HepG2 (cell line): ENCODE data around the gene TRAPPC12. TPM values are rescaled to one million over a fixed set of nuclear protein-coding genes. Genes with fewer than 3 reads are reported as not detected.

ENCODE experiments used
- ATAC-seq: fragments of 200-7000 bp; cut with Tn5 transposase; 3 replicates; pipeline ENCODE4 v1.9.1; 2020; ENCODE audit warnings: mild to moderate bottlenecking, moderate library complexity
- BruUV-seq: library from RNA; stranded (reverse); fragments of 400-500 nt; replicated peaks from 2 replicates; lab custom pipeline; 2021; lab: Mats Ljungman, UMichigan
- CTCF ChIA-PET: fragments of 300-600 bp; formaldehyde crosslinking; extraction: SDS; loops from one replicate; lab custom pipeline; 2021; ENCODE audit warnings: low total read pairs, inconsistent platforms, low intra/inter-chr PET ratio; lab: Yijun Ruan, JAX
- POLR2A ChIA-PET: fragments of 350-600 bp; sonication (Branson Sonifier 250); formaldehyde crosslinking; loops from one replicate; lab custom pipeline; 2020; ENCODE audit warnings: antibody characterized with exemption, inconsistent platforms; lab: Yijun Ruan, JAX
- DNase-seq: peaks from one replicate; pipeline ENCODE4 v3.0.0-alpha.2; 2015; ENCODE audit warnings: low spot score
- FAIRE-seq: peaks from 3 replicates; lab custom pipeline; 2011; peaks lifted over from hg19 to GRCh38; lab: Jason Lieb, UNC
- H2AFZ ChIP-seq: one replicate; pipeline ENCODE4 v1.6.1; 2011; ENCODE audit warnings: low read length, inconsistent platforms
- H3K27ac ChIP-seq: fragments of 300-600 bp; 3 replicates; pipeline ENCODE4 v1.8.0; 2011; ENCODE audit warnings: mixed run types, mild to moderate bottlenecking, mixed read lengths, low read length, inconsistent platforms; ENCODE audit not compliant: insufficient read depth; ENCODE audit errors: extremely low read length
- H3K27me3 ChIP-seq, 2 experiments: fragments of 200-600 bp in 1 of 2; 2 replicates in 1 of 2; 3 replicates in 1 of 2; pipeline versions ENCODE4 v1.6.0 to v1.8.0; 2011; ENCODE audit warnings: low read length in 2 of 2, mild to moderate bottlenecking in 2 of 2, moderate library complexity in 2 of 2, inconsistent platforms in 1 of 2; ENCODE audit not compliant: insufficient read depth in 2 of 2, control insufficient read depth in 1 of 2
- H3K36me3 ChIP-seq, 2 experiments: fragments of 200-600 bp in 1 of 2; replicated peaks in 1 of 2; 2 replicates in 1 of 2; 3 replicates in 1 of 2; pipeline versions ENCODE4 v1.5.1 to v1.8.0; 2011; ENCODE audit warnings: low read length in 2 of 2, inconsistent platforms in 1 of 2; ENCODE audit not compliant: insufficient read depth in 2 of 2, control insufficient read depth in 1 of 2
- H3K4me1 ChIP-seq: 2 replicates; pipeline ENCODE4 v1.5.1; 2012; ENCODE audit warnings: low read length, inconsistent platforms; ENCODE audit not compliant: insufficient read depth
- H3K4me2 ChIP-seq: 2 replicates; pipeline ENCODE4 v1.6.0; 2011; ENCODE audit warnings: low read depth, low read length, inconsistent platforms
- H3K4me3 ChIP-seq, 3 experiments: fragments of 200-600 bp in 1 of 3; sonication (generic), shearing (Covaris generic) in 1 of 3; replicated peaks in 1 of 3; 2 replicates each; pipeline ENCODE4 v1.5.1; 2011 to 2016; ENCODE audit warnings: low read length in 3 of 3, inconsistent platforms in 2 of 3, low read depth in 2 of 3, mild to moderate bottlenecking in 2 of 3, control low read depth in 1 of 3, mixed read lengths in 1 of 3; ENCODE audit not compliant: insufficient read depth in 1 of 3
- H3K79me2 ChIP-seq: one replicate; pipeline ENCODE4 v1.6.1; 2011; ENCODE audit warnings: low read length, inconsistent platforms; ENCODE audit not compliant: insufficient read depth
- H3K9ac ChIP-seq: 2 replicates; pipeline ENCODE4 v1.6.0; 2011; ENCODE audit warnings: mild to moderate bottlenecking, low read depth, low read length, inconsistent platforms; ENCODE audit not compliant: insufficient read depth
- H3K9me3 ChIP-seq: 2 replicates; pipeline ENCODE4 v1.5.1; 2012; ENCODE audit warnings: mild to moderate bottlenecking, low read length
- H4K20me1 ChIP-seq: 2 replicates; pipeline ENCODE4 v1.6.0; 2011; ENCODE audit warnings: inconsistent platforms, mild to moderate bottlenecking, low read length, moderate library complexity; ENCODE audit not compliant: insufficient read depth
- FLYWCH1 ChIP-seq: sonication (generic); formaldehyde crosslinking; IDR thresholded peaks from 2 replicates; pipeline ENCODE4 v1.8.1; 2023; ENCODE audit warnings: mild to moderate bottlenecking, missing genetic modification reagents
- HMG20A ChIP-seq: IDR thresholded peaks from 2 replicates; pipeline ENCODE4 v1.6.1; 2016; ENCODE audit warnings: borderline replicate concordance
- ISL2 ChIP-seq: sonication (generic); formaldehyde crosslinking; IDR thresholded peaks from 2 replicates; pipeline ENCODE4 v1.5.0; 2020; ENCODE audit warnings: missing genetic modification reagents
- SNAPC2 ChIP-seq: sonication (generic); formaldehyde crosslinking; IDR thresholded peaks from 2 replicates; pipeline ENCODE4 v1.8.1; 2022; ENCODE audit warnings: mild to moderate bottlenecking, missing genetic modification reagents
- TAF15 ChIP-seq: fragments of 200-400 bp; formaldehyde crosslinking; IDR thresholded peaks from one replicate; pipeline ENCODE4 v1.6.1; 2018; ENCODE audit warnings: mild to moderate bottlenecking, low read depth, low read length; ENCODE audit not compliant: poor library complexity, severe bottlenecking
- TOPORS ChIP-seq: sonication (generic); formaldehyde crosslinking; IDR thresholded peaks from 2 replicates; pipeline ENCODE4 v1.8.0; 2023; ENCODE audit warnings: mild to moderate bottlenecking, missing genetic modification reagents
- ZBTB21 ChIP-seq: sonication (generic); formaldehyde crosslinking; IDR thresholded peaks from 2 replicates; pipeline ENCODE4 v1.4.0; 2020; ENCODE audit warnings: missing genetic modification reagents
- ZEB1 ChIP-seq: IDR thresholded peaks from 2 replicates; pipeline ENCODE4 v1.6.1; 2012; ENCODE audit warnings: mild to moderate bottlenecking, low read depth, inconsistent platforms; ENCODE audit not compliant: insufficient replicate concordance
- ZHX1 ChIP-seq: sonication (generic); formaldehyde crosslinking; IDR thresholded peaks from 2 replicates; pipeline ENCODE4 v1.8.1; 2022; ENCODE audit warnings: low read depth, mild to moderate bottlenecking, missing genetic modification reagents
- ZNF10 ChIP-seq: sonication (generic); formaldehyde crosslinking; IDR thresholded peaks from 2 replicates; pipeline ENCODE4 v1.4.0; 2020; ENCODE audit warnings: mild to moderate bottlenecking, low read depth, missing genetic modification reagents, borderline replicate concordance
- ZNF619 ChIP-seq: sonication (generic); formaldehyde crosslinking; IDR thresholded peaks from 2 replicates; pipeline ENCODE4 v1.4.0; 2020; ENCODE audit warnings: mild to moderate bottlenecking, missing genetic modification reagents
- ZNF687 ChIP-seq: sonication (generic); formaldehyde crosslinking; IDR thresholded peaks from 2 replicates; pipeline ENCODE4 v1.5.1; 2020; ENCODE audit warnings: mild to moderate bottlenecking, missing genetic modification reagents, moderate library complexity
- ZNF782 ChIP-seq: sonication (generic); formaldehyde crosslinking; IDR thresholded peaks from 2 replicates; pipeline ENCODE4 v1.4.0; 2020; ENCODE audit warnings: missing genetic modification reagents, mild to moderate bottlenecking, borderline replicate concordance
- ZNF788 ChIP-seq: sonication (generic); formaldehyde crosslinking; IDR thresholded peaks from 2 replicates; pipeline ENCODE4 v1.5.0; 2020; ENCODE audit warnings: mild to moderate bottlenecking, missing genetic modification reagents, borderline replicate concordance
- WGBS: methylation state at CpG from one replicate; pipeline ENCODE4 v1.1.6; 2017; ENCODE audit warnings: low lambda C conversion rate; 5-methylcytosine and 5-hydroxymethylcytosine counted together
- in situ Hi-C: cut with HindIII; loops from 2 replicates; pipeline ENCODE4 v1.10.0; 2017; ENCODE audit warnings: low pct_unique_long_range_greater_than_20kb; ENCODE audit not compliant: extremely low pct_ligation_motif_present
- intact Hi-C: fragments of 100-400 bp; cut with micrococcal nuclease; formaldehyde crosslinking; loops from one replicate; pipeline ENCODE4 v1.10.0; 2022; ENCODE audit not compliant: unreplicated experiment
- polyA plus RNA-seq, 8 experiments: library from polyadenylated mRNA; depleted of rRNA in 3 of 8; stranded (reverse) in 7 of 8; unstranded in 1 of 8; fragments of >200 nt; fragmentation: Illumina TruSeq in 4 of 8; extraction: Trizol in 4 of 8; gene quantifications; 2 replicates each; pipeline versions ENCODE4 v1.2.1 to v1.2.3, GENCODE V29; 2011 to 2016; ENCODE audit warnings: low read depth in 4 of 8, missing spikeins in 1 of 8, mixed read lengths in 1 of 8; ENCODE audit not compliant: insufficient read depth in 1 of 8
- total RNA-seq, 5 experiments: library from RNA; depleted of rRNA; stranded (reverse); fragments of >200 nt; fragmentation: Illumina TruSeq; extraction: Trizol; gene quantifications; 2 replicates each; pipeline ENCODE4 v1.2.3, GENCODE V29; 2016; ENCODE audit warnings: low read depth in 1 of 5

Gene TRAPPC12
- total and polyA plus RNA-seq, 2 of the 13 experiments (the other 11 are each of a cell fraction or from before 2014, with no cell fraction given) = 46.4 to 97.7 TPM

GRCh38 chr2:3342324-3342723 lies 37.2 kb upstream of the TRAPPC12 start:
- Histone ChIP-seq H4K20me1 (no peaks in the 10 kb centered on the region), H3K9me3 (no peaks in the 10 kb centered on the region), H3K4me2 (no peak overlapping the region), H3K9ac (no peak overlapping the region), H2AFZ (no peak overlapping the region), H3K4me3 (no peak overlapping the region), H3K36me3 (peaks cover 11 to 44% of the 10 kb centered on the region in 2 experiments), H3K27ac (no peak overlapping the region), H3K4me1 (no peaks in the 10 kb centered on the region), H3K27me3 (no peaks in the 10 kb centered on the region), H3K79me2 (no peaks in the 10 kb centered on the region)
- no peak for DNase-seq
- intact Hi-C loops = no loop called here
- no peak; the same call in 2 of the 3 replicates for ATAC-seq
- FAIRE-seq = no peak
- in situ Hi-C loops = no loop called here
- ChIA-PET CTCF (no interaction called here), POLR2A (no interaction called here)
- TF ChIP-seq ZNF788 (CRISPR knock-in tag) (no peak), FLYWCH1 (CRISPR knock-in tag) (no peak), SNAPC2 (CRISPR knock-in tag) (no peak), ISL2 (CRISPR knock-in tag) (no peak), ZNF782 (CRISPR knock-in tag) (no peak), HMG20A (no peak), ZBTB21 (CRISPR knock-in tag) (no peak), ZNF10 (no peak), ZEB1 (no peak), ZNF619 (CRISPR knock-in tag) (no peak), TOPORS (CRISPR knock-in tag) (no peak), ZNF687 (CRISPR knock-in tag) (no peak), ZHX1 (CRISPR knock-in tag) (no peak), TAF15 (no peak)
- no TSS peak for BruUV-seq
- WGBS = over 99% methylated on average over 9 of the region's 9 CpGs
